Fibroblast of skin of left quadriceps (primary cell): ENCODE data around the gene FRMD1.
"Not testable (repeated sequence)": the region's sequence is repeated elsewhere in the genome, so short reads cannot be mapped to it uniquely, and the experiment has no call there.

Experiments used
- DNase-seq, 2 experiments: peaks; one replicate each; pipeline ENCODE4 v3.0.0-alpha.2; 2013; ENCODE audit warnings: low read depth in 2 of 2

The FRMD1 gene

DNA sequence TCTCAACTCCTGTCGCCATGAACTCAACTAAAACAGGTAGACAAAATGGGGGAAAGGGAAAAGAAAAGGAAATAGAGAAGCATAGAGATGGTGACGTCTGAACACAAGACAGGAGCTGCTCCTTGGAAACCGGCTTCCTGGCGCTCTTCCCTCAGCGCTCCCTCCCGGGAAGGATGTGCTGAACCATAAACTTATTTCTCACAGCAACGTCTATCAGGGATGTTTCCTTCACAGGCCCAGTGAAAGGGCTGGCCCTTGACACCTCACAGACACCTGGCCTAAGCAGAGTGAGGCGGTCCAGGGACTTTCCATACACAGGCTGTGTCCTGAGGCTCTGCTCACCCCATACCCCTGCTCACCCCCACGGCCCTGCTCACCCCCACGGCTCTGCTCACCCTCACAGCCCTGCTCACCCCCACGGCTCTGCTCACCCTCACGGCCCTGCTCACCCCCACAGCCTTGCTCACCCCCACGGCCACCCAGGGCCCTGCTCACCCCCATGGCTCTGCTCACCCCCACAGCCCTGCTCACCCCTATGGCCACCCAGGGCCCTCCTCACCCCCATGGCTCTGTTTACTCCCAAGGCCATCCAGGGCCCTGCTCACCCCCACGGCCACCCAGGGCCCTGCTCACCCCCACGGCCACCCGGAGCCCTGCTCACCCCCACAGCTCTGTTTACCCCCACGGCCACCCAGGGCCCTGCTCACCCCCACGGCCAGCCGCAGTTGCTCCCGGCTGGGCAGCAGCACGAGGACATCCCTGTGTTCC is 653 bp downstream of the FRMD1 start:
- no peak for DNase-seq

DNA sequence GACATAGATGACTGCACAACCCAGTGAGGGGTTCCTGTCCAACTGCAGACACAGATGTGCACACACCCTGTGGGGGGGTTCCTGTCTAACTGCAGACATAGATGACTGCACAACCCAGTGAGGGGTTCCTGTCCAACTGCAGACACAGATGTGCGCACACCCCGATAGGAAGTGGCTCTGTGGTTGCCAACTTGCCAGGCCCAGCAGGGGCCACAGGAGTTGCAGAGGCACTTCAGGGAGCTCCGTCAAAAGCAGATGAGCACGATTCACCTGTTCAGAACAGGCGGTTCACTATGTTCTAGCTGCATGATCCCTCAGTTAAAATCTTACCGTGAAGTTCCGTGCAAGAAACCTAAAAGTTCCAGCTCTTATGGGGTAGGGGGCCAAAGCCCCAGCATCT is 1.6 kb downstream of the FRMD1 start:
- DNase-seq: not testable (repeated sequence)

DNA sequence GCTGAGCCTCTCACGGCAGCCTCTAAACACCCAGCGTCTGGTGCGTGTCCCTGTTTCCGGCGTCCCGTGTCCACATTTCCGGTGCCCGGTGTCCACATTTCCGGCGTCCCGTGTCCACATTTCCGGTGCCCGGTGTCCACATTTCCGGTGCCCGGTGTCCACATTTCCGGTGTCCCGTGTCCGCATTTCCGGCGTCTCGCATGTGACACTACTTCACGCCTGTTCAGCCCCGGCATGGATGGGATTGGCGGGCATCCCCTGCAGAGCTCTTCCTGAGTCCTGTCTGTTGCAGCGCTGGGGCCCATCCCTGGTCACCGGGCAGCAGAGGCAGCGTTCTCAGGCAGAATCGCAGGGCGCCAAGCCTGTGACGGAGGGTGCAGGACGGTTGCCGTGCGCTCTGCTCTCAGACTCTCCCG is 3.2 kb downstream of the FRMD1 start:
- no peak for DNase-seq

DNA sequence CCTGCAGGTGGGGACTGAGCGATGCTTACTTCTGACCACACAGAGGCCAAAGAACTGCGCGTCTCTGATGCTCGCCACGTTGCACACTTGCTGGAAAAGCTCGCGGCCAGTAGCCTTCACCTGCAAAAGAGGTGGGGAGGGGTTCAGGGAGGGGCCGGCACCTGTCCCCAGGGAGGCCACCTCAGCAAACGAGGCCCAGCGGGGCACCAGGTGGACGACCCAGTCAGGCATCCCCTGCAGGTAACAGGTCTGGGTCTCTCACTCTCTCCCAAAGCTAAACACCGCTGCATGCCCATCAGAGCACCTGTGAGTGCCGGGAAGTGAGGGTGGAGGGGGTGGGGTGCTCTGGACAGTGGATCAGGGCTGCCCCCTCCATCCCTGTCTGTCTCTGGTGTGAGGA is 3.8 kb downstream of the FRMD1 start:
- no peak for DNase-seq

DNA sequence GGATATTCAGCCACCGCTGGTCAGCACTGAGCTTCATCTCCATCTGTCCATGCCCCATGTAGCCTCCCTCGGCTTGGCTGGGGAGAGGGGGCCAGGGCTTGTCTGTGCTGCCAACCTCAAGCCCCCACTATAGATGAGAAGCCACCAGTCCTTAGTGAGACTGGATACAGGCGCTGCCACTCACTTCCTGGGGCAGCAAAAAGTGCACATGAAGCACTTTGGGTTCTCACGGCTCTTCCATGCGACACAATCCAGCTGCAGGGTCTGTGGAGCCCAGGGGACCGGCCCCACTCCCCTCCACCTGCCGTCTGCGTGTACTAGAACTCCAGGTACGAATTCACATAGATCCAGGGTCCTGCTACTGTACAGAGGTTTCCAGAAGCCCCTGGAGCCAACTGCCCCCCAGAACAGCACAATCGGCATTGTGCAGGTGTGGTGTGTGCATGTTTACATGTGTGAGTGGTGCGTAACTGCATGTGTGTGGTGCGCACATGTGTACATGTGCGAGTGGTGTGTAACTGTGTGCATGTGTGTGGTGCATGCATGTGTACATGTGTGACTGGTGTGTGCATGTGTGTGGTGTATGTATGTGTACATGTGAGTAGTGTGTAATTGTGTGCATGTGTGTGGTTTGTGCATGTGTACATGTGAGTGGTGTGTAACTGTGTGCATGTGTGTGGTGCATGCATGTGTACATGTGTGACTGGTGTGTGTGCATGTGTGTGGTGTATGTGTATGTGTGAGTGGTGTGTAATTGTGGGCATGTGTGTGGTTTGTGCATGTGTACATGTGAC is 4.9 kb downstream of the FRMD1 start:
- no peak for DNase-seq

DNA sequence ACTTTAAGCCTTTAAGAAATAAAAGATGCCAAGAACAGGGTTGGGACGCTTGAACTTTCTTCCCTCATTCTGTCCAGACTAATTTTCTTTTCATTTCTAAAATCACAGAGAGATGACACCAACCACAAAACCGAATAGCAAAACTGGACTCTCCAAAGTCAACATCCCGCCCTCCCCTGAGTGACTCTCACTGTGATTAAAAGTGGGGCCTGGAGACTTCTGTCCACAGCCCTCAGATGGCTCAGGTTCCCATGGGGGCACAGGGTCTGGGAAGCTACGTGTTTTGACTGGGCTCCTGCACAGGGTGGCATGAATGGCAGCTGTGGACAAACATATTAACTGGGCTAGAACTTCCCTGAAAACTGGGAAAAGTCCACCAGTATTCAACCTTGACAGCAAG is 6.3 kb downstream of the FRMD1 start:
- DNase-seq: no peak

DNA sequence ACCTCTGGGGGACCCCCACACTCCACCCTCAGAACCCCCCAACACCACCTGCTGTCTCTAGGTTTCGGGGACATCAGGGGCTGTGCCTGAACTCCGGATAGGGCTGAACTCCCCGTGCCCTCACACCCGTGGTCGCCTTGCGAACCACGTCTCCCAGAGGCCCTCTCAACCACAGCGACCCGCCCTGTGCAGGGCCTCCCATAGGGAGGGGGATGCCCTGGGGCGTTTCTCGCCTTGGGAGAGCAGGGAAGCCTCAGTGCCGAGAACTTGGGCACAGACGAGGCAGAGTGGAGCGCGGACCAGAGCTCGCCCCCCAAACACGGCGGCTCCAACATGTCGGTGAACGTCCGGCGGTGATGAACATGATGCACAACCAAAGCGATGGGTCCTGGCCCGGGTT is 6.8 kb downstream of the FRMD1 start:
- no peak for DNase-seq

DNA sequence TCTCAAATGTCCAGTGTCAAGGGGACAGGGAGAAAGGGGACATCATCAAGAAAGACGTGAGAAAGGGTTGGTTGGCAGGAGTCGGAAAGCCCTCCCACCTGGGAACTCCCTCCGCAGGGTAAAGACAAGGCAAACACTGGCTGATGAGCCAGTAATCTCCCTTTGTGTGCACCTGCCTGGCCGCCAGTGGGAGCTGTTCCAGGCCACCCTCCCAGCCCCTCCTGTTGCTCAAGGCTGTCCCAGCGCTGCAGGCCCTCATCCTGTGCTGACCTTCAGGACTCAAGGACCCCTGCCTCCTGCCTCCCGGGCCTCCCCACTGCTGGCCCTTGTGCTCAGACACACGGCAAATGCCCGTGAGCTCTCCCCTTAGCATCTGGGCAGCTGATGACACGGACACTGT is 7.4 kb downstream of the FRMD1 start:
- DNase-seq: no peak

DNA sequence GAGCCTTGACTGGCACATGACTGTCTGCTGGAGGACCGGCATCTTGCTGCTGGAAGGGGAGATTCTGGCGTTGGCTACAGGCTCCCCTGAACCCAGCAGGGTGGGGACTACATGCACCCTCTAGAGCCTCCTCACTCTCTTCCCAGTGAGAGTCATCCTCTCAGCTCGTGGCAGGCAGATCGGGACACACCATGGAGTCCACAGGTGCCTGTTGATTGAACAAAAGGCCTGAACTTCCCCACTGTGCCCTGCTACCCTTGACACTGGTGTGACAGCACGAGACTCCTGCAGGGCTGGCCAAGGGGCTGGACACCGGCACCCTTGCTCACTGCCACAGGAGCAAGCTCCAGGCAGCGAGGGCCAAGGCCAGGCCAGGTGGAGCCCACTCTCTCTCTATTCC is 8.2 kb downstream of the FRMD1 start:
- no peak for DNase-seq

DNA sequence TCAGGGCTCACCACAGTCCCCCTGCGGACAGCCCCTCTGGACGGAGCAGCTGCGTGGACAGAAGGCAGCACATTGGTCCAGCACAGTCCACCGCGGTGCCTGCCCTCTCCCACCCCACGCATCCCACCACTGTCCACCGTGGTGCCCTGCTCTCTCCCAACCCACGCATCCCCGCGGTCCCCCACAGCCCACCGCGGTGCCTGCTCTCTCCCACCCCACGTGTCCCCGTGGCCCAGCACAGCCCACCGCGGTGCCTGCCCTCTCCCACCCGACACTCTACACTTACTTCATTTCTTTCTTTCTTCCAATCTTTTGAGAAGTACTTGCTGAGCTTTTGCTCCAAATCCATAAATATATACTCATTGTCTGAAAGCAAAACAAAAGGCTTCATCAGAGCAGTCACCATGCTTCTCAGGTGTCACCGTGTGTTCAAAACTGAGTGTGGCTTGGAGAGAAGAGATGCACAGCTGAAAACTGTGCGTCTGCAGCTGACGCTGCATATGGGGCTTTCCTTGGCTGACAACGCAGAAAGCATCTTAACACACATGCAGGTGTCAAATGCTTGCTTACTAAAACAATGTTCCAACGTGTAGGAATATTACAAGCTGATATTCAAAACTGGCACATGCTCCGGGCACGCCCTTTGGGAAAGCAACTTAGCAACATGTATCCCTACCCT is 11.8 kb downstream of the FRMD1 start:
- DNase-seq: no peak

DNA sequence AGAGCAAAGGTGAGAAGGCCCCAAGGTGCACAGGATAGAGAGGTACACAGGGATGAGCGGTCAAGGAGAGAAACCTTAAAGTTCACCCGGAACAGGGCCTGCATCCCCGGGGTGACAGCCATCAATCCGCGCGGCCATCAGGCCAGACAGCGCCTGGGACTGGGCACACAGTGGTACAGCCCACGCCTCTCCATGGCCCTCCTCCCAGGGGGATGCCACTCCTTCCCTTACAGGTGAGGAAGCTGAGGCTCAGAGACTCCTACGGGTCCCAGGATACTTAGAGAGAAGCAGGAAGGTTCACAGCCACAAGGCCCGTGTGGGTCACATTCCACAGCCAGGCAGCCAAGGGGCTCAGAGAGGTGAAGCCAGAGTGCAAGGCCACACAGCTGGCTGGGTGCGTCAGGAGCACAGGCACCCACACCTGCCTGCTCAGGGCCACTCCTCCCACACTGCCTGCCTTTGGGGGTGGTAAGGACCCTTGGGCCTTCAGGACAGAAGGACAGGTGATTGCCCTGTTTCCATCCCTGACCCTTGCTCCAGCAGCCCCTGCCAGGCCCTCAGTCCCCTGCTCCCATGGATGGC is 14.7 kb downstream of the FRMD1 start:
- DNase-seq: no peak

DNA sequence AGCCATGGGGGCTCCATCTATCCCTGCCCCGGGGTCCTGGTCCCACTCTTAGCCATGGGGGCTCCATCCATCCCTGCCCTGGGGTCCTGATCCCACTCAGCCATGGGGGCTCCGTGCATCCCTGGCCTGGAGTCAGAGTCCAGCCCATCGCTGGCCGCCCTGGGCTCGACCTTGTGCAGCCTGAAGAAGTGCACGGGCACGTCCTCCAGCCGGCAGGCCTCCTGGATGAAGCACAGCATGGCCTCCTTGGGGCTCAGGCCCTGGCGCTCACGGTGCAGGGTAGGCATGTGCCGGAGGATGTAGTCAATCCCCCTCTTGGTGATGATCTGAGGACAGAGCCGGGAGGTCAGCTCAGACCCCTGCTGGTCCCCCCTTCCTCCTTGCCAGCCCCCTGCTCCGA is 15.6 kb downstream of the FRMD1 start:
- DNase-seq: no peak

DNA sequence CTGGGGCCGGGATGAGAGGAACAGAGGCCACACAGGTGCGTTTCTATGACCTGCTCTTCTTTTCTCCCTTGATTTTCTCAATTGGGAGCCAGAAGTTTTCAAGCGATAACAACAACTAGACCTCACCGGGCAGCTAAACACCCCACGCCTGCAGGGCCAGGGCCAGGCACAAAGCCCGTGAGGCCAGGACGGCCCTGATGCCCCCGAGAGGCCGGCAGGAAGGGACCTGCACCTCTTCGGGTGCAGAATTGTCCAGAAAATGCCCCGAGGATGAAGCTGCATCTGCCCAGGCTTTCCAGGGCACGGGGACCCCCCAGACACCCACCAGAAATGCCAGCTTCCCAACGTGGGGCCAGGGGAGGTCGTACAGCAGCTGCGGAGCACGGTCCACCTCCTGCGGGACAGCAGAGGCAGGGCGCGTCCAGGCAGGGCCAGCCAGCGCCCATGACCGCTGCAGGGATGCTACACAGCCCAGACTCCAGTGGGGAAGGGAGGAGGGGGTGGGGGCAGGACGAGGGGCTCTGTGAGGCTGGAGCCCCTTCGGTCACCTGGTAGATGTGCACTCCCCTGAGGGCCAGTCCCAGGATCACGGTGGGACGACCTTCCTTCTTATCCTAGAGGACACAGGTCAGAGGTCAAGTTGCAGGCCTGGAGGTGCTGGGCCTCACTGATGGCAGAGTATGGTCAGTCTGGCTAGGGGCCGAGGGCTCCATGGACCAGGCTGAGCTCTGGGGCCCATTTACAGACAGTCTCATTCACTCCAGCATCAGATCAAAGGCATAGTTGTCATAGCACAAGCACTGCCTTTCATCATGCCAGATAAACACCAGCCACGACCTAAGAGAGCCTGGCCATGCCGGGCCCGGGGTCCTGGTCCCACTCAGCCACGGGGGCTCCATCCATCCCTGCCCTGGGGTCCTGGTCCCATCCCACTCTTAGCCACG is 16.4 kb downstream of the FRMD1 start:
- no peak for DNase-seq

DNA sequence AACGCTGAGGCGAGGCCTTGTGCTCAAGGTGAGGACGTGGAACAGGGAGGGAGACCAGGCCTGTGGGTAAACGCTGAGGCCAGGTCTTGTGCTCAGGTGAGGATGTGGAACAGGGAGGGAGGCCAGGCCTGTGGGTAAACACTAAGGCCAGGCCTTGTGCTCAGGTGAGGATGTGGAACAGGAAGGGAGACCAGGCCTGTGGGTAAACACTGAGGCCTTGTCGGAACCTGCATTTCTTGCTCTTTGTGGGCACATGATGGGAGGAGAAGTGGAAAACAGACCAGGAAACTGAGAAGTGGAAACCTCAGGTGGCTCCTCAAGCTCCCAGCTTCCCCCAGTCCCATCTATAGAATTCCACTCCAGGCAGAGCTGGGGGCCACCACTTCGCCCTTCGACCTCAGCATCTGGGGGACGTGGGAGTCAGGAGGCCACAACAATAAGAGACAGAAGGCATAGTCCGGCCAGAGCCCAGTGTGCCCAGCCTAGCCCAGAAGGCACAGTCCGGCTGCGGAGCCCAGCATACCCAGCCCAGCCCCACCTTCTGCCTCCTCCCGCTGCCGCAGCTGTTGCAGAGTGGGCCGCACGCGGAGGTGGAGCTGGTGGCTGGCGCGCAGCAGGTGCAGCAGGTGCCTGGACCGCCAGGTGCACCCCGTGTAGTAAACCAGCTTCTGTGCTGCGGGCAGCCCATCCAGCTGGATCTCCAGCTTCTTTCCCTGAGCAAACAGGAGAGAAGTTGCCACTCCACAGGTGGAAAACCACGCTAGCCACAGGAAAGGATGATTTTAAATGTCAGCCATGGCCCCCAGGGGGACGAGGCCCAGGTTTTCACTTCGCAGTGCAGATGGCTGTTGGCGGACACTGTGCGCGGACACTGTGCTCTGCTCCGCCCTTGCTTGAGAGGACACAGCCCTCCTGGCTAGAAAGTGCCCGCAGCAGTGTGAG is 17.5 kb downstream of the FRMD1 start:
- DNase-seq: no peak

DNA sequence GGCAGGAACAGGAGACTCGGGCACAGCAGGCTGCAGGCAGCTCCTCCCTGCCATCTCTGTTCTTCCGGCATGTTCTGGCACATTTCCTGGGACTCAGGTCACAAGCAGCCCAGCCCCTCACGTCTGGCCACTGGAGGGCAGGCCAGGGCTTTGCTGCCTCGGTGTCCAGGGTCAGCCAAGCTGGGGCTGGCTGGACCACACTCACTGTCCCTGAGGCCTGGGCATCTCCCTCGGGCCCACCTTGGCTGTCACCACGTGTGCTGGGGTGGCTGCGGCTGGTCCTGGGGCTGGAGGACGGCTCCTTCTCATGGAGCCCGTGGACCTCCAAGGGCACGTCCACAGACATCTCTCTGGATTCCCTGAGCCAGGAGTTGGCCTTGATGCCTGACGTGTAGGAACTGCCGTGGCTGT is 18.5 kb downstream of the FRMD1 start:
- peak in 1 of 2 experiments; percentile 5 for DNase-seq

DNA sequence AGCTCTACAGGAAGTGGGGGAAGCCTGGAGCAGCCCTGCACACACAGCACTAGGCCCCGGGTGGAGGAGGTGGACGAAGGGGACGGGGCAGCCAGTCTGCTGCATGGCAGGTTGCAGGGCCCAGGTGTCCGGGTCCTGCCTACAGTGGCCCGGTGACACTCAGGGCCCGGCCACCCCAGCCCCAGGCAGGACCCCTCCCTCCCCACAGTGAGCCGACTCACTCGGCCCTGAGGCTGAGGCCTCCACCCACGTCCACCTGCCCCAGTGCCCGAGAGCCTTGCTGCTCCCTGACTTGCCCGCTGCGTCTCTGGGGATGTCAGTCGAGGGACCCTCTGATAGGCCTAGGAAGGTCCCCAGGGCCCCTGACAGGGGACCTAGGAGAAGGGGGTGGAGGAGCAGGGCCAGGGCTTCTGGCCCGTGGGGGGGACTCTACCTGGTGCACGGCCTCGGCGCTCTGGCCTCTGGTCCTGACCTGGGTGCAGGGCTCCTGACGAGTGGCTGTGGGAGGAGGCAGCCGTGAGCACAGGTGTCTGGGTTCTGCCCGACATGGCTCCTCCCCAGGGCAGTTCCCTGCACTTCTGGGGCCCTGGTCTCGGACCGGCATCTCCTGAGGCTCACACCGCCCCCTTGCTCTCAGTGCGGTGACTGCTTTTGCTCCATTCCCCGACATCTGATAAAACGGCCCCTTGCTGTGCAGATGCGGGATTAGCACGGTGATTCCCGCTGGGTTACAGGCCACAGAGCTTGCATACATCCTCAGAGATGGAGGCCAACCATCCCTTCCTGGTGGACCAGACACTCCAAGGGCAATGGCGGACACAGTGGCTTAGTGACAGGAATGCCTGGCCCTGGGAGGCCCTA is 20.1 kb downstream of the FRMD1 start:
- DNase-seq: no peak

DNA sequence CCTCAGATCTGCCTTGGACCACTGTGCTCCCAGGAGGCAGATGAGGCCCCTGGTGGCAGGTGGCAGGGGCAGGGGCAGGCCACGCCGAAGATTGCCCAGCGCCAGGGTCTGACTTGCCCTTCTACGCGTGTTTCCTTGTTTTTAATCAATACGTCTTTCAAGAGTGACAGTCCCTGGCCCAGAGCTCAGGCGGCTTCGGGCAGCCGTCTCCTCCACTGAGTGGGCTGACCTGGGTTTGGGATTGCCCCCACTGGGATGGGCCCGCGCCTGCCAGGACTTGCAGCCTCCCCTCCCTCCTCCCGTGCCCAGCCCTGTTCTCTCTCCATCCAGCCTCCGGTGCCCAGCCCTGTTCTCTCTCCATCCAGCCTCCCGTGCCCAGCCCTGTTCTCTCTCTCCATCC is 21.2 kb downstream of the FRMD1 start:
- DNase-seq: no peak

DNA sequence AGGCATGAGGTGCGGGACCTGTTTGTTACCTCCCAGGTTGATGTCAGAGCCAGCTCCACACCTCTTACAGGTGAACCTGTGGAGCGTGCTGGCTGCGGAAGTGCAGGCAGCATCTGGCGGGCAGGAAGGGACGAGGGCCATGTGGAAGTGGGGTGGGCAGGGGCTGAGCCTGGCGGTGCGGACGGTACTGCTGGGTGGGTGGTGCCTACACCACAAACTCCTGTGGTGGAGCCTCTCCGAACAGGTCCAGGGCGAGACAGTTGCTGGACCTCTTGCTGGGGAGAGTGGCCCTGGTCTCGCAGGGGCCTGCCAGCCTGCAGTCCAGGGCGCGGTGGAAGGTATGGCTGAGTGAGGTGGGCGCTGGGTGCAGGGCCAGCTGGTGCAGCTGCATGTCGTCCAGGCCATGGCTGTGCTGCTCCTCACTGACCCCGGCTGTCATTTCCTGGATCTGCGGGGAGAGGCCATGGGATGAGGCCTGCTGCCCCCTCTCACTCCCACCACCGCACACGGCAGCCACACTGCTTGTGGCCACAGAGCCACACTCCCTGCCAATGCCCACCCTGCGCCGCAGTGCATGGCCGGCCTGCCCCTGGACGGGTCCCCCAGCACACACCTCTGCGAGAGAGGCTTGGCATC is 22.0 kb downstream of the FRMD1 start:
- no peak for DNase-seq
